Fibroblast of villous mesenchyme (primary cell): Measurements from ENCODE around the gene ANLN. TPM values are rescaled to one million over a fixed set of nuclear protein-coding genes. Genes with fewer than 3 reads are reported as not detected.
"Not testable (repeated sequence)": the region's sequence is repeated elsewhere in the genome, so short reads cannot be mapped to it uniquely, and the experiment has no call there.

Source experiments
- DNase-seq: peaks from one replicate; pipeline ENCODE4 v3.0.0-alpha.2; 2010; ENCODE audit warnings: low read depth
- H3K4me3 ChIP-seq: 2 replicates; pipeline ENCODE4 v1.5.1; 2011; ENCODE audit warnings: low read depth, mild to moderate bottlenecking, low read length
- total RNA-seq: library from RNA; depleted of rRNA; stranded (reverse); fragments of >200 nt; gene quantifications from 2 replicates; pipeline ENCODE4 v1.2.3, GENCODE V29; 2012
- TF ChIP-seq, protein P1 (sequence below): IDR thresholded peaks from 2 replicates; pipeline ENCODE4 v1.5.1; 2012; ENCODE audit warnings: low read depth, mild to moderate bottlenecking, low read length; ENCODE audit not compliant: insufficient read depth

ANLN gene
- total RNA-seq, 1 donor = 119 TPM

DNA sequence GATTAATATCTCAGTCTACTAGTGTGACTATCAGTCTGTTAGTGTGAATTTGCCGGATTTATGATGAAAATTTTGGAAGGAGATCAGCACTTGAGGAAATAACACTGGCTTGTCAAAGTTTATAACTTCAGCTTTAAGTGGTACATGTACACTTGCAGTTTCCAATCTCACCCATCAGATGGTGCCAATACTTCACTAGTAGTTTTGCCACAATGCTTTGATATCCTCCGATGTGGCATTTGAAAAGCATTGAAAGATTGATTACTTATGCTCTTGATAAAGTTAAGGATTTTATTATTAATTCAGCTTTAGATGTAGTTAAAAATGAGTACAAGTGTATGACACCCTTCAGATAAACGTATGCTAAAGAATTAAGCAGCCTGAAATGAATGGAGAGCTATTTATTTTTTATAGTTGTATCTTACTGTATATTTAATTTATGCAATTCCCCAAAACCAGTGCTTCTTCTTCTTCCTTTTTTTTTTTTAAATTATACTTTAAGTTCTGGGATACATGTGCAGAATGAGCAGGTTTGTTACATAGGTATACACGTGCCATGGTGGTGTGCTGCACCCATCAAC lies 98.2 kb downstream of the ANLN start:
- no peak overlapping the region for H3K4me3 ChIP-seq
- peak; percentile 62 for DNase-seq
- TF ChIP-seq, protein P1, sequence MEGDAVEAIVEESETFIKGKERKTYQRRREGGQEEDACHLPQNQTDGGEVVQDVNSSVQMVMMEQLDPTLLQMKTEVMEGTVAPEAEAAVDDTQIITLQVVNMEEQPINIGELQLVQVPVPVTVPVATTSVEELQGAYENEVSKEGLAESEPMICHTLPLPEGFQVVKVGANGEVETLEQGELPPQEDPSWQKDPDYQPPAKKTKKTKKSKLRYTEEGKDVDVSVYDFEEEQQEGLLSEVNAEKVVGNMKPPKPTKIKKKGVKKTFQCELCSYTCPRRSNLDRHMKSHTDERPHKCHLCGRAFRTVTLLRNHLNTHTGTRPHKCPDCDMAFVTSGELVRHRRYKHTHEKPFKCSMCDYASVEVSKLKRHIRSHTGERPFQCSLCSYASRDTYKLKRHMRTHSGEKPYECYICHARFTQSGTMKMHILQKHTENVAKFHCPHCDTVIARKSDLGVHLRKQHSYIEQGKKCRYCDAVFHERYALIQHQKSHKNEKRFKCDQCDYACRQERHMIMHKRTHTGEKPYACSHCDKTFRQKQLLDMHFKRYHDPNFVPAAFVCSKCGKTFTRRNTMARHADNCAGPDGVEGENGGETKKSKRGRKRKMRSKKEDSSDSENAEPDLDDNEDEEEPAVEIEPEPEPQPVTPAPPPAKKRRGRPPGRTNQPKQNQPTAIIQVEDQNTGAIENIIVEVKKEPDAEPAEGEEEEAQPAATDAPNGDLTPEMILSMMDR = peak; percentile 74

DNA sequence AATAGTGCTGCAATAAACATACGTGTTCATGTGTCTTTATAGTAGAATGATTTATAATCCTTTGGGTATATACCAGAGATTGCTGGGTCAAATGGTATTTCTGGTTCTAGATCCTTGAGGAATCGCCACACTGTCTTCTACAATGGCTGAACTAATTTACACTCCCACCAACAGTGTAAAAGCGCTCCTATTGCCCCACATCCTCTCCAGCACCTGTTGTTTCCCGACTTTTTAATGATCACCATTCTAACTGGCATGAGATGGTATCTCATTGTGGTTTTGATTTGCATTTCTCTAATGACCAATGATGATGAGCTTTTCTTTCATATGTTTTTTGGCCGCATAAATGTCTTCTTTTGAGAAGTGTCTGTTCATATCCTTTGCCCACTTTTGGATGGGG lies 99.0 kb downstream of the ANLN start:
- H3K4me3 ChIP-seq, DNase-seq: not testable (repeated sequence)

DNA sequence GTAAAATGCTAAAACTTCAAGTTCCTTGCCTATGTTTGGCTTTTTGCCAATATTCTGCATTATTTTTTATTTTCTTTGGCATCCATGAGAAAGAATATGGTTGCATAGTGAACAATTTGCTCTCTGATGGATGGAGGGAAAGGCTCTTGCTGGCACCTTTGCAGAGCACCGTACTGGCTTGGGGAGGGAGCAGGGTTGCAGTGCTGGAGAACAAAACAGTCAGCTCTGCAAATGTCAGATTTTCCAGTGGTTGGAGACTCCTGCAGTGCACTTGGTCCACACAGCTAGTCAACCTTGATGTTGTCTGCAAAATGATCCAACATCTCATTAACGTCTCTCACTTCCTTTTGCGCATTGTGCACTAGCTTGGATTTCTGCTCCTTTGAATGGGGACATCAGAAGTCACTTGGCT lies 100.8 kb downstream of the ANLN start:
- no peak overlapping the region for H3K4me3 ChIP-seq
- TF ChIP-seq, protein P1 = no peak
- DNase-seq = no peak

DNA sequence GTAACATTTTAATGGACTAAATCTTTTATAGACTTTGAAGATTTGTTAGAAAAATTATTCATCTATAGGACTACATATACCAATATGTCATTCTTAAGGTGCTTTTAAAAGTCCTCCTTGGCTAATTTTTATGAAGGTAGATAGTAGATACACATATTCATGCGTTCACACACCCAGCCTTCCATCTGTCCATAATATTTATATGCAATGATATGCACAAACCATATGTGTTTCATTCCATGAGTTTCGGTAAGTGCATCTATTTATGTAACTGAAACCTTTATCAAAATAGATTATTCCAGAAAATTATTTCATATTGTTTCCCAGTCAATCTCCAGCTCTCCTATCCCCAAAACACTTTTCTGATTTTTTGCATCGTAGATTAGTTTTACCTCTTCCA lies 101.7 kb downstream of the ANLN start:
- H3K4me3 ChIP-seq = no peak overlapping the region
- TF ChIP-seq, protein P1 = no peak
- no peak for DNase-seq

DNA sequence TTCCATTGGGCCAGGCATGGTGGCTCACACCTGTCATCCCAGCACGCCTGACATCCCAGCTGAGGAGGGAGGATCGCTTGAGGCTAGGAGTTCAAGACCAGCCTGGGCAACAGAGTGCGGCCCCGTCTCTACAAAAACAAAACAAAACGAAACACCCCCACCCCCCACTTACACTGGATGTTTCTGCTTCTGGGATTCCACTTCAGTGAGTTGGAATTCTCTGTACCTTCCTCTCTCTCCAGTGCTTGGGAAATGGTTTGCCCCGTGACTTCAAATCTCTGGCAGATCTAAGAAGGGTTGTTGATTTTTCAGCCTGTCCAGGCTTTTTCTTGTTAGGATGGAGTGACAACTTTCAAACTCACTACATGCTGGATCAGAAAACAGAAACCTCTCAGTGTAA lies 106.9 kb downstream of the ANLN start:
- no peak overlapping the region for H3K4me3 ChIP-seq
- no peak for DNase-seq
- TF ChIP-seq, protein P1 = no peak

DNA sequence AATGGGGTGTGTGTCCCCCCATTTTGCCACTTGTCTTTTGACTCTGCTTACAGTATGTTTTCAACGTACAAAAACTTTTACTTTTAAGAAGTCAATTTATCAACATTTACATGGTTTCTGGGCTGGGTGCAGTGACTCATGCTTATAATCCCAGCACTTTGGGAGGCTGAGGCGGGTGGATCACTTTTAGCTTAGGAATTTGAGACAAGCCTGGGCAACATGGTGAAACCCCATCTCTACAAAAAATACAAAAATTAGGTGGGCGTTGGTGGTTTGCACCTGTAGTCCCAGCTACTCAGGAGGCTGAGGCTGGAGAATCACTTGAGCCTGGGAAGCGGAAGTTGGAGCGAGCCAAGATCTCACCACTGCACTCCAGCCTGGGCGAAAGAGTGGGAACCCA lies 107.5 kb downstream of the ANLN start:
- H3K4me3 ChIP-seq = not testable (repeated sequence)
- peak; percentile 14 for DNase-seq

DNA sequence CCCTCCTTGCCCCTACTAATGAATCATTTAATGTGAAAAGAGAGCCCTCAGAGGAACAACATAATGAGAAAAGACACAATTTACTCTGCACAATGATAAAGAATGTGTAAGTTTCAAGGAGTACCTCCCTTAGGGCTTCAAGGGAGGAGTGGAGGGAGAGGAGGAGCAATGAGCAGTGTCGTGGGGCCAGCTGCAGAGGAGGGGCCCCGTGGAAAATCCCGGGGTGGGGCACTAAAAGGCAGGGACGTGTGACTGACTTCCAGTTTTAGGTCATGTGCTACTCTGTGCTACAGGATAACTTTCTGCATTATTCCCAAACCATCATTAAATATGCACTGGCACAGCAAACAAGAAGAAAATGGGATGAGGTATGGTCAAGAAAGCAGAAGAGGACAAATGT lies 108.1 kb downstream of the ANLN start:
- DNase-seq = no peak
- TF ChIP-seq, protein P1 = no peak

More for the DNA sequence above, 108.1 kb downstream of the ANLN start:
- no peak overlapping the region for H3K4me3 ChIP-seq

Other genes starting within 250 kb of the ANLN start
- gene EEPD1, start 236.6 kb upstream of the ANLN start, total RNA-seq = 5.2 and 9.3 TPM in 2 replicates